H1 (cell line): ENCODE results near the gene SLC1A6. TPM values are rescaled to one million over a fixed set of nuclear protein-coding genes. Genes with fewer than 3 reads are reported as not detected.

Experiments used
- CTCF ChIA-PET: fragments of 300-600 bp; sonication (Branson Sonifier 250); formaldehyde crosslinking; loops from one replicate; lab custom pipeline; 2021; ENCODE audit not compliant: partially characterized antibody; lab: Charles Lee
- POLR2A ChIA-PET: fragments of 300-600 bp; sonication (Branson Sonifier 250); formaldehyde crosslinking; loops from one replicate; lab custom pipeline; 2021; ENCODE audit warnings: inconsistent platforms; ENCODE audit not compliant: partially characterized antibody; lab: Charles Lee
- DNase-seq, 2 experiments: peaks; one replicate each; pipeline versions ENCODE4 v3.0.0 to v3.0.0-alpha.2; 2010 to 2022; ENCODE audit warnings: low spot score in 2 of 2, low read depth in 1 of 2, mixed read lengths in 1 of 2
- FAIRE-seq: peaks from 2 replicates; lab custom pipeline; 2011; peaks lifted over from hg19 to GRCh38; lab: Jason Lieb, UNC
- H2AFZ ChIP-seq: 2 replicates; pipeline ENCODE4 v1.8.1; 2012; ENCODE audit warnings: low read length, inconsistent platforms
- H2AK5ac ChIP-seq: 2 replicates; pipeline ENCODE4 v1.6.1; 2013; ENCODE audit warnings: low read depth, low read length
- H2BK120ac ChIP-seq: replicated peaks from 2 replicates; pipeline ENCODE3; 2013; ENCODE audit warnings: low read depth, low read length, inconsistent platforms
- H2BK12ac ChIP-seq: 2 replicates; pipeline ENCODE4 v1.6.1; 2013; ENCODE audit warnings: low read depth, low read length
- H2BK15ac ChIP-seq: 2 replicates; pipeline ENCODE4 v1.6.1; 2013; ENCODE audit warnings: low read length
- H2BK20ac ChIP-seq: 2 replicates; pipeline ENCODE4 v1.6.1; 2013; ENCODE audit warnings: low read length
- H2BK5ac ChIP-seq: 2 replicates; pipeline ENCODE4 v1.6.1; 2013; ENCODE audit warnings: low read depth, low read length
- H3K14ac ChIP-seq: 2 replicates; pipeline ENCODE4 v1.6.1; 2013; ENCODE audit warnings: inconsistent platforms; ENCODE audit not compliant: insufficient read length
- H3K18ac ChIP-seq: 2 replicates; pipeline ENCODE4 v1.6.1; 2013; ENCODE audit warnings: low read length; ENCODE audit errors: extremely low read depth
- H3K23ac ChIP-seq: 2 replicates; pipeline ENCODE4 v1.6.1; 2013; ENCODE audit warnings: inconsistent platforms; ENCODE audit not compliant: insufficient read length
- H3K23me2 ChIP-seq: 2 replicates; pipeline ENCODE4 v1.6.1; 2013; ENCODE audit warnings: low read depth, low read length
- H3K27ac ChIP-seq: 2 replicates; pipeline ENCODE4 v1.6.1; 2011; ENCODE audit warnings: low read depth, low read length, inconsistent platforms
- H3K27me3 ChIP-seq, 4 experiments: replicated peaks in 1 of 4; 1 replicate in 1 of 4; 2 replicates in 3 of 4; pipeline versions ENCODE4 v1.6.1 to v1.8.1; 2011 to 2013; ENCODE audit warnings: low read length in 3 of 4, mild to moderate bottlenecking in 3 of 4, inconsistent platforms in 2 of 4, mixed read lengths in 2 of 4, moderate library complexity in 1 of 4; ENCODE audit not compliant: control insufficient read depth in 3 of 4, insufficient read depth in 3 of 4; ENCODE audit errors: extremely low read depth in 1 of 4
- H3K36me3 ChIP-seq, 4 experiments: 2 replicates each; pipeline versions ENCODE4 v1.6.1 to v1.8.1; 2011 to 2013; ENCODE audit warnings: mild to moderate bottlenecking in 4 of 4, low read length in 3 of 4, moderate library complexity in 2 of 4, control low read depth in 1 of 4, inconsistent platforms in 1 of 4; ENCODE audit not compliant: insufficient read depth in 4 of 4, control insufficient read depth in 2 of 4
- H3K4ac ChIP-seq: replicated peaks from 2 replicates; pipeline ENCODE3; 2013; ENCODE audit warnings: low read length, low read depth, mixed read lengths, inconsistent platforms; ENCODE audit not compliant: insufficient read length
- H3K4me1 ChIP-seq, 4 experiments: replicated peaks in 1 of 4; 1 replicate in 1 of 4; 2 replicates in 3 of 4; pipeline versions ENCODE4 v1.6.1 to v1.8.1; 2011 to 2013; ENCODE audit warnings: low read length in 3 of 4, inconsistent platforms in 2 of 4, mixed read lengths in 1 of 4; ENCODE audit not compliant: insufficient read depth in 4 of 4, control insufficient read depth in 3 of 4
- H3K4me2 ChIP-seq, 2 experiments: 2 replicates each; pipeline versions ENCODE4 v1.6.1 to v1.8.1; 2011 to 2013; ENCODE audit warnings: low read depth in 2 of 2, low read length in 2 of 2, control low read depth in 1 of 2, inconsistent platforms in 1 of 2, mild to moderate bottlenecking in 1 of 2; ENCODE audit not compliant: insufficient read depth in 1 of 2
- H3K4me3 ChIP-seq, 4 experiments: fragments of 200-600, 300-600 bp in 1 of 4; sonication (generic), shearing (Covaris generic), sonication (Bioruptor Twin) in 1 of 4; 2 replicates each; pipeline versions ENCODE4 v1.5.1 to v1.8.1; 2011 to 2016; ENCODE audit warnings: low read length in 4 of 4, low read depth in 3 of 4, control low read depth in 2 of 4, inconsistent platforms in 2 of 4, mild to moderate bottlenecking in 2 of 4, mixed read lengths in 1 of 4, moderate library complexity in 1 of 4; ENCODE audit not compliant: insufficient read depth in 2 of 4; ENCODE audit errors: extremely low read depth in 1 of 4
- H3K56ac ChIP-seq: replicated peaks from 2 replicates; pipeline ENCODE3; 2013; ENCODE audit warnings: low read depth, mild to moderate bottlenecking, mixed read lengths, low read length, inconsistent platforms; ENCODE audit not compliant: insufficient read length
- H3K79me1 ChIP-seq: 2 replicates; pipeline ENCODE4 v1.6.1; 2013; ENCODE audit warnings: low read depth, low read length, control low read depth
- H3K79me2 ChIP-seq, 2 experiments: 2 replicates each; pipeline versions ENCODE4 v1.6.1 to v1.8.1; 2012 to 2013; ENCODE audit warnings: low read length in 2 of 2, mild to moderate bottlenecking in 2 of 2, inconsistent platforms in 1 of 2; ENCODE audit not compliant: insufficient read depth in 2 of 2, control insufficient read depth in 1 of 2
- H3K9ac ChIP-seq, 4 experiments: replicated peaks in 1 of 4; 1 replicate in 1 of 4; 2 replicates in 3 of 4; pipeline versions ENCODE4 v1.6.1 to v1.8.1; 2011 to 2013; ENCODE audit warnings: low read depth in 3 of 4, low read length in 3 of 4, control low read depth in 2 of 4, mild to moderate bottlenecking in 2 of 4, moderate library complexity in 2 of 4, inconsistent platforms in 1 of 4; ENCODE audit errors: extremely low read depth in 1 of 4
- H3K9me3 ChIP-seq, 2 experiments: 2 replicates each; pipeline versions ENCODE4 v1.6.1 to v1.8.1; 2012 to 2013; ENCODE audit warnings: mild to moderate bottlenecking in 2 of 2, moderate library complexity in 2 of 2, control low read depth in 1 of 2, inconsistent platforms in 1 of 2, low read depth in 1 of 2, low read length in 1 of 2, mixed read lengths in 1 of 2; ENCODE audit not compliant: insufficient read depth in 2 of 2
- H4K20me1 ChIP-seq, 2 experiments: replicated peaks in 1 of 2; 2 replicates each; pipeline versions ENCODE3 to v1.8.1; 2011 to 2013; ENCODE audit warnings: inconsistent platforms in 2 of 2, low read length in 2 of 2, mild to moderate bottlenecking in 1 of 2; ENCODE audit not compliant: insufficient read depth in 2 of 2, control insufficient read depth in 1 of 2
- H4K5ac ChIP-seq: 2 replicates; pipeline ENCODE4 v1.6.1; 2013; ENCODE audit warnings: low read length, low read depth, mixed read lengths, inconsistent platforms; ENCODE audit not compliant: insufficient read length
- H4K8ac ChIP-seq: 2 replicates; pipeline ENCODE4 v1.8.0; 2013; ENCODE audit warnings: mild to moderate bottlenecking, moderate library complexity, low read length, inconsistent platforms; ENCODE audit not compliant: insufficient read depth; ENCODE audit errors: extremely low read depth
- H4K91ac ChIP-seq: replicated peaks from 2 replicates; pipeline ENCODE3; 2013; ENCODE audit warnings: low read length, mixed read lengths, inconsistent platforms; ENCODE audit not compliant: insufficient read length
- CREB1 ChIP-seq: IDR thresholded peaks from 2 replicates; pipeline ENCODE4 v1.6.1; 2012; ENCODE audit warnings: inconsistent platforms
- WGBS, 2 experiments: shearing (Covaris generic) in 1 of 2; methylation state at CpG; one replicate each; pipeline versions ENCODE4 v1.1.6 to v1.1.7; 2013 to 2015; ENCODE audit warnings: low lambda C conversion rate in 2 of 2, mixed read lengths in 2 of 2, inconsistent platforms in 1 of 2, low coverage in 1 of 2, missing lambda C conversion rate in 1 of 2; ENCODE audit not compliant: insufficient replicate concordance in 2 of 2, insufficient coverage in 1 of 2, insufficient read length in 1 of 2; ENCODE audit errors: extremely low coverage in 1 of 2, missing lambda C conversion rate in 1 of 2; 5-methylcytosine and 5-hydroxymethylcytosine counted together
- polyA plus RNA-seq, 7 experiments: library from polyadenylated mRNA; depleted of rRNA in 3 of 7; stranded (reverse) in 5 of 7; unstranded in 2 of 7; fragments of >200 nt in 5 of 7; fragments of 200-250 nt in 2 of 7; gene quantifications; 1 replicate in 5 of 7; 2 replicates in 1 of 7; 4 replicates in 1 of 7; pipeline versions ENCODE4 v1.2.1 to v1.2.3, GENCODE V29; 2011 to 2013; ENCODE audit warnings: missing spikeins in 2 of 7, mixed read lengths in 2 of 7
- total RNA-seq: library from RNA; stranded (reverse); fragmentation: NEBNext Ultra II Directional; extraction: Animal tissue kit (Norgen Biotek cat#: 25700); gene quantifications from 2 replicates; pipeline ENCODE4 v1.2.1, GENCODE V29; 2021
- TF ChIP-seq, protein P1 (sequence below): IDR thresholded peaks from 2 replicates; pipeline ENCODE4 v1.6.1; 2012; ENCODE audit warnings: inconsistent platforms

The SLC1A6 gene
- total and polyA plus RNA-seq, 2 of the 8 experiments (the other 6 are each of a cell fraction or from before 2014, with no cell fraction given), result 14.0 to 26.6 TPM

DNA sequence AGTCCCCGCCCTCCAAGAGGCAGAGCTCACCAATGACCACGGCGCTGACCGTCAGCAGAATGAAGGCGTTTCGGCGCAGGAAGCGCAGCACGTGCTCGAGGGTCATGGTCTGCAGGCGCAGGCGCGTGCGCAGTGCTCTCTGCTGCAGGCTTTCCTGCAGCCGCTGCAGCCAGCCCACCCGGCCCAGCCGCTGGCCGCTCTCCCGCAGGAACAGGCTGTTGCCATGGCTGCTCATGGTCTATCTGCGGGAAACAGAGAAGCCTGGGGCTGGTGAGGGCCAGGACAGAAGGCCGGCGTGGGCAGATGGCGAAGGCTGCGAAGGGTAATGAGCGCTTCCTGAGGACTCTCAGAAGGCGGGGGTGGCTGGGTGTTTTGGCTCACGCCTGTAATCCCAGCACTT is 7.0 kb downstream of the SLC1A6 start:
- Histone ChIP-seq H2AK5ac (no peak overlapping the region), H3K4me3 (no peak overlapping the region), H4K91ac (no peak overlapping the region), H2BK120ac (no peak overlapping the region), H4K20me1 (peaks cover 0 to 1% of the 10 kb centered on the region in 2 experiments), H3K18ac (no peak overlapping the region), H3K9ac (no peak overlapping the region), H3K56ac (no peak overlapping the region), H3K9me3 (no peaks in the 10 kb centered on the region), H4K8ac (no peak overlapping the region), H3K27me3 (no peaks in the 10 kb centered on the region), H3K23ac (no peak overlapping the region), H3K79me1 (no peaks in the 10 kb centered on the region), H3K14ac (no peak overlapping the region), H2BK12ac (no peak overlapping the region), H2BK5ac (no peak overlapping the region), H4K5ac (no peak overlapping the region), H3K36me3 (peaks cover 0 to 5% (median 0%) of the 10 kb centered on the region in 4 experiments; a peak in 1 of 8 replicates), H2BK20ac (no peak overlapping the region), H3K4ac (no peak overlapping the region), H3K79me2 (no peaks in the 10 kb centered on the region), H2BK15ac (no peak overlapping the region), H3K4me1 (no peaks in the 10 kb centered on the region), H3K4me2 (no peak overlapping the region), H3K27ac (no peak overlapping the region), H3K23me2 (no peaks in the 10 kb centered on the region), H2AFZ (no peak overlapping the region)
- no peak for DNase-seq
- ChIA-PET POLR2A (no interaction called here), CTCF (interaction anchor here (0.9 to 1.0 kb wide), 2 partner anchors 9 to 24 kb away, joined by 3 read pairs; no protein-coding TSS in a partner anchor)
- 89% methylated on average over 27 of the region's 27 CpGs; no CpG with 5 or more reads in 1 of the 2 experiments for WGBS, 2 experiments
- FAIRE-seq, result no peak
- TF ChIP-seq, protein P1, sequence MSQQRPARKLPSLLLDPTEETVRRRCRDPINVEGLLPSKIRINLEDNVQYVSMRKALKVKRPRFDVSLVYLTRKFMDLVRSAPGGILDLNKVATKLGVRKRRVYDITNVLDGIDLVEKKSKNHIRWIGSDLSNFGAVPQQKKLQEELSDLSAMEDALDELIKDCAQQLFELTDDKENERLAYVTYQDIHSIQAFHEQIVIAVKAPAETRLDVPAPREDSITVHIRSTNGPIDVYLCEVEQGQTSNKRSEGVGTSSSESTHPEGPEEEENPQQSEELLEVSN, result no peak
- TF ChIP-seq CREB1, result no peak
